GM19372 (cell line): ENCODE data around the gene EIF4A3.
"Not testable (repeated sequence)": the region's sequence is repeated elsewhere in the genome, so short reads cannot be mapped to it uniquely, and the experiment has no call there.

Experiments used
- ATAC-seq: cut with Tn5 transposase; IDR thresholded peaks from one replicate; pipeline ENCODE4 v1.9.1; 2021; ENCODE audit warnings: mild to moderate bottlenecking, low read depth, moderate library complexity; ENCODE audit not compliant: unreplicated experiment

Gene EIF4A3

GRCh38 chr17:80102664-80103448 is 44.1 kb downstream of the EIF4A3 start:
- ATAC-seq, result no peak

GRCh38 chr17:80101946-80102663 is 44.8 kb downstream of the EIF4A3 start:
- ATAC-seq, result no peak

DNA sequence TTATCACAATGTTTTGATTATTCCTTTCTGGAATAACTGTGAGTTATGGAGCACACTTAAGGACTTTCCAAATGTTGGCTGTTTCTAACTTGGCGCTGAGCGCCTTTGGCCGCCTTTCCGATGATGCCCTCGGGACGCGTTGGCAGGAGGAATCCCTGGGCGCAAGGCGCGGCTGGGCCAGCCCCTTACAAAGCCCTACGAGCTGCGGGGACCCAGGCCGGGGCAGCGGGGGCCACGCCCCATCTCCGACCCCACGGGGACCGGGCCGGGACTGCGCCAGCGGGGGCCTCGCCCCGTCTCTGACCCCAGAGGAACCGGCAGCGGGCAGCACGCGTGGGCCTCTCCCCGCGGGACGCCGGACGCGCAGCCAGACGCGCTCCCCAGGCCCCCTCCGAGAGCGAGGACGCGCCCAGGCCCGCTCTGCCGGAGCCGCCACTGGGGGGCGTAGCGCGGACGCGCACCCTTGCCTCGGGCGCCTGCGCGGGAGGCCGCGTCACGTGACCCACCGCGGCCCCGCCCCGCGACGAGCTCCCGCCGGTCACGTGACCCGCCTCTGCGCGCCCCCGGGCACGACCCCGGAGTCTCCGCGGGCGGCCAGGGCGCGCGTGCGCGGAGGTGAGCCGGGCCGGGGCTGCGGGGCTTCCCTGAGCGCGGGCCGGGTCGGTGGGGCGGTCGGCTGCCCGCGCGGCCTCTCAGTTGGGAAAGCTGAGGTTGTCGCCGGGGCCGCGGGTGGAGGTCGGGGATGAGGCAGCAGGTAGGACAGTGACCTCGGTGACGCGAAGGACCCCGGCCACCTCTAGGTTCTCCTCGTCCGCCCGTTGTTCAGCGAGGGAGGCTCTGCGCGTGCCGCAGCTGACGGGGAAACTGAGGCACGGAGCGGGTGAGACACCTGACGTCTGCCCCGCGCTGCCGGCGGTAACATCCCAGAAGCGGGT is 45.6 kb downstream of the EIF4A3 start, which contains the start of gene GAA:
GAA (plus strand) TSS at position 571 of the 935 bp plus-strand sequence. CDS start 3,006 bp downstream, outside the sequence.
- peak; percentile 70 for ATAC-seq

DNA sequence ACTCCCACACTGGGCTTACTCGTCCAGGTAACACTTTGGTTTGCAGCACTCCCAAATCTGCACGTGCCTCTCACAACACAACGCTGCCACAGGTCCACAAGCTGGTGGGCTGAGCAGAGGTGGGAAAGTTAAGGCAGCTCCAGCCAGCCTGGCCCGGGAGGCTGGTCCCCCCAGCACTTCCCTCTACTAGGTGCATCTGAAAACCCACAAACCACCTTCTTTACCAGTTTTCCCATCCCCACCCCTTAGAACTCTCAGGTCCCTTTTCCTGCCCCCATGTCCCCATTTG is 46.9 kb downstream of the EIF4A3 start:
- no peak for ATAC-seq

DNA sequence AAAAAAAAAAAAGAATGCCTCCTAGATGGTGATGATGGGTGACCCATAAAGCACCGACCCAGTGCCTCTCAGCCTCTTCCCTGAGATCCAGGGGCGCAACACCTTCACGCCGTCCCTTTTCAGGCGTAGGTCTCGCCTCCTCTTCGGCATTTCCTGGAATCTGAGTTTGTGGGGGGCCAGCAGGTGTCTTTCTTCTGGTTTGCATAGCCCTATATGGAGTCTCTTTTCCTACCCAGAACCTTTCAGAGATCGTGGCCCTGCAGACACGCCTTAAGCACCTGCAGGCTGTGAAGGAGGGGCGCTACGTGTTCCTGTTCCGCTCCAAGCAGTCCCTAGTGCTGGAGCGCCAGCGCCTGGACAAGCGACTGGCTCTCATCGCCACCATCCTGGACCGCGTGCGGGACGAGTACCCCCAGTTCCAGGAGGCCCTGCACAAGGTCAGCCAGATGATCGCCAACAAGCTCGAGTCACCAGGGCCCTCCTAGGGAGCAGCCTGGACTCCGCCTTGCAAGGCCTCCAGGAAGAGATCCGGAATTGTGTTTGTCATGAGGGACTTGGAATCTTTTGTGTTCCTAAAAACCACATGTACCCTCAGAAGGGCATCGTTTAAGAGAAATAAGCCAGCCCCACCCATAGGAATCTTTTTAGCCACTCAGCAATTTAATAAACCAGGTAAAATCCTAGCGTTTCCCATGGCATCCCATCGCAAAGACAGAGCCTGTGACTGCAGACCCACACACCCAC is 47.5 kb downstream of the EIF4A3 start:
- ATAC-seq, result no peak

GRCh38 chr17:80097844-80098691 is 48.9 kb downstream of the EIF4A3 start:
- ATAC-seq, result no peak

DNA sequence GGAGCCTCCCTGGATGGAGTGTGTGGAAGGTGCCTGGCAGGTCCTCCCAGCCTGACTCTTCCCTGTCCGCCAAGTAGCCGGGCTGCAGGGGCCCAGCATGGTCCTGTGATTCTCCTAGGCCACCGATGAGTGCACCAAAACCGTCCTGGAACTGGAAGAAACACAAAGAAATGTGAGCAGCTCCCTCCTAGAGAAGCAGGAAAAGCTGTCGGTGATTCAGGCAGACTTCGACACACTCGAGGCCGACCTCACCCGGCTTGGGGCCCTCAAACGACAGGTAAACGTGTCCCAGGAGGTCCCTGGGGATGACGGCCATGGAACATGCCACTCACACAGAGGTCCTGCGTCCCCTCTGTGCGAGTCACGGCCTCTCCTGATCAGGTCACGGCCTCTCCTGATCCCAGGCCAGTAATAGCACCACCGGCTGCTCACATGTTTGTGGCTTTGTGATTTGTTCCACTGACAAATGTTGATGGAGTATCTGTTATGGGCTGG is 49.8 kb downstream of the EIF4A3 start:
- ATAC-seq, result no peak

- no peak for ATAC-seq
These were observed 50.3 kb downstream of the EIF4A3 start for GRCh38 chr17:80096561-80097021.

DNA sequence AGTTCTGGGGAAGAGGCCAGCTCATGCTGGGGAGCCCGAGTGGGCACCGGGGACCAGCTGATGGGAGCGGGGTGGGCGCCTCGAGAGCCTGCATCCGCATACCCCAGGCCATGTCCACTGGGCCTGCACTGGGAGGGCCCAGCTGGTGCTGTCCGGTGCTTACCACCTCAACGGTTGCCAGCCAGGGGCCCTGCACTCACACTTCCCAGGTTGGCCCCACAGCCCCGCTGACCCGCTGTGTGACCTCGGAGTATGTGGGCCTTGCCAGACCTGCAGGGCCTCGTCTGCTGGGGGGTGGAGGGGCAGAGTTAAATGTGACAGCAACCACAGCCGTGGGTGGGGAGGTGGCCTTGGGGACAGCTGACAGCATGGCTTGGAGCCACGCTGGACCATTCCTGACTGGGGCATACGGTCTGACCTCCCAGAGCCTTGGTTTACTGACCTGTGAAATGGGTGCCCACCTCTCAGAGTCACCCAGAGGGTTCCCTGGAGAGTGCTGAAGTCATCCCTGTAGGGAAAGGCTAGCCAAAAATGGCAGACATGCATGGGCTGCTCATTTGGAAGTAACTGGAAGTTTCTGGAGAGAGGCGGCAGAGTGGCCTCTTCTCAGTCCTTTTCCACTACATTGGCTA is 51.0 kb downstream of the EIF4A3 start:
- ATAC-seq, result no peak

GRCh38 chr17:80095038-80095843 is 51.7 kb downstream of the EIF4A3 start:
- ATAC-seq, result no peak

GRCh38 chr17:80092959-80093358 is 54.0 kb downstream of the EIF4A3 start:
- no peak for ATAC-seq

- no peak for ATAC-seq
These were observed 55.6 kb downstream of the EIF4A3 start for GRCh38 chr17:80091376-80091775.

- ATAC-seq, result not testable (repeated sequence)
These were observed 56.8 kb downstream of the EIF4A3 start for GRCh38 chr17:80090164-80090563.

DNA sequence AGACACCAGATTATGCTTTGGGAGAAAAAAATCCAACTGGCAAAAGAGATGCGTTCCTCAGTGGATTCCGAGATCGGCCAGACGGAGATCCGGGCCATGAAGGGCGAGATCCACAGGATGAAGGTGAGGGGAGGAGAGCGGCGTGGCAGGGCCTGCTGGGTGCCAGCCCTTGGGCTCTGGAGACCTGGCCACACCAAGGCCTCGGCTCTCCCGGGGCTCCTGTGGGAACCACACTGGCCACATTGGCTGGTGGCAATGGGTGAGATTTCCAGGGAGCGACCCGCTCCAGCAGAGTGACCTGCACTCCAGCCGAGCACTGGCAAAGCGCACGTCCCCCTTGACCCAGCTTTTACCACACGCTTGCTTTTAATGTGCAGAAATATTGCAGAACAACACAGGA is 57.2 kb downstream of the EIF4A3 start:
- no peak for ATAC-seq

DNA sequence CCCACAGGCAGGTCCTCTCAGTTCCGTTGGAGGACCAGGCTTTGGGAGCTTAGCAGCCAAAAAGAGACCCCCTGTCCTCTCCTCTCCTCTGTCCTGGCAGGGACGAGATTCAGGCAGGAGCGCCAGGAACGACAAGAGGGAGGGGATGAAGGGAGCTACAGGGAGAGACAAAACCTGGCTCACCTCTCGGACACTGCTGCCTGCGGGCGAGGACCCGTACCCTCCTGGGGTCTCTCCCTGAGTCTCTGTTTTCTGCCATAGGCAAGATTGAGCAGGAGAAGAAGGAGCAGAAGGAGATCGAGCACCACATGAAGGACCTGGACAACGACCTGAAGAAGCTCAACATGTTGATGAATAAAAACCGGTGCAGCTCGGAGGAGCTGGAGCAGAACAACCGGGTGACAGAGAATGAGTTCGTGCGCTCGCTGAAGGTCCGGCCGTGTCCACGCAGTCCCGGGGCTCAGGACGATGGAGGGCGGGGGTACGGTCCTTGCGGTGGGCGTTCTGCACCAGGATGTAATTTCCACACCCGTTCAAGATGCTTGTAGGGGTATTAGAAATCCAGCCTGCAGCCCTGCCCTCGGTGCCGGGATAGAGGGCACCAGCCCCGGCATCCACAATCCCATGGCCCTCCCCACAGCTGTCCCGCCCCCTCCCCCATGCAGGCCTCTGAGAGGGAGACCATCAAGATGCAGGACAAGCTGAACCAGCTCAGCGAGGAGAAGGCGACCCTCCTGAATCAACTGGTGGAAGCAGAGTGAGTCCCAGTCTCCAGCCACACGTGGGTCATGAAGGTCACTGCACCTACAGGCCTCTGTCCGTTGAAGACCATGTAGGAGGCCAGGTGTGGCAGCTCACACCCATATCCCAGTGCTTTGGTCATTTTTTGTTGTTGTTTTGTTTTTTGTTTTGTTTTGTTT is 59.3 kb downstream of the EIF4A3 start:
- ATAC-seq, result no peak

DNA sequence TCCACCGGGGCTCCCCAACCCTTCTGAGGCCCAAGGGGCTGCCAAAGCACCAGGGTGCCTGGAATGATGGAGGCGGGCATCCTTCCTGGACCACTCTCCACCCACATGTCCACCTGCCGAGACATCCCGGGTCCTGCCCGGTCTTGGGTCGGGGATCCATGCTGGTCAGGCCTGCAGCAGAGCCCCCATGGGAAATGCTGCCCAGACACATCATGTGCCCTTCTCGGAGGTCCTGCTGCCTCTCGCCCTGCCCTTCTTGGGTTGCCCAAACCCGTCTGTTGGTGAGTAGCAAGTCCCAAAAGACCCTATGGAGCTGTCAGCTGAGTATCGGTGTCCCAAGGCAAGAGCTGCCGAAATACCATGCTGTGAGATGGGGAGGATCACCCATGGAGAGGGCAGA is 60.3 kb downstream of the EIF4A3 start:
- no peak for ATAC-seq

DNA sequence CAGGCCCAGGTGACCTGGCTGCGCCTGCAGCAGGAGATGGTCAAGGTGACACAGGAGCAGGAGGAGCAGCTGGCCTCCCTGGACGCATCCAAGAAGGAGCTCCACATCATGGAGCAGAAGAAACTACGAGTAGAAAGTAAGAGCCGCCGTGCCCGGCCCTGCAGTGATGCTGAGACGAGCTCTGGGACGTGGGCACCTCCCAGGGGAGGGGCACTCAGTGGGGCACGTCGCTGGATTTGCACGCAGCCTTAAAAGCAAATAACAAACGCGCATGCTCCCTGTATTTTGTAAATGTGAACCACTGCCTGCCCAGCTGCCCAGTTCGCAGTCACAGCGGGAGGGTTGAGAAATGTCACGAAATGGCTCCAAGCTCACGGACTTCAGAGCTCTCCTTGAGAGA is 60.8 kb downstream of the EIF4A3 start:
- ATAC-seq, result no peak
